Measurements from ENCODE around the gene A1CF.
"Not testable (repeated sequence)": the region's sequence is repeated elsewhere in the genome, so short reads cannot be mapped to it uniquely, and the experiment has no call there.

Gene A1CF

GRCh38 chr10:50894312-50894711 is 8.9 kb upstream of the A1CF start:
- no peak for TF ChIP-seq POLR2A (IDR thresholded peaks at IDR 0.05; ENCODE audit: low read depth, low read length)
- FAIRE-seq, result no peak
- no peak for DNase-seq (ENCODE audit: insufficient read length, low spot score)

GRCh38 chr10:50892467-50892866 is 7.0 kb upstream of the A1CF start:
- no peak for FAIRE-seq
- TF ChIP-seq POLR2A (IDR thresholded peaks at IDR 0.05; ENCODE audit: low read depth, low read length), result no peak

GRCh38 chr10:50884302-50884701 is 1.1 kb downstream of the A1CF start:
- TF ChIP-seq POLR2A (IDR thresholded peaks at IDR 0.05; ENCODE audit: low read depth, low read length), result no peak
- no peak for FAIRE-seq
- DNase-seq (ENCODE audit: insufficient read length, low spot score), result no peak

More at GRCh38 chr10:50892467-50892866, 7.0 kb upstream of the A1CF start:
- no peak for DNase-seq (ENCODE audit: insufficient read length, low spot score)

DNA sequence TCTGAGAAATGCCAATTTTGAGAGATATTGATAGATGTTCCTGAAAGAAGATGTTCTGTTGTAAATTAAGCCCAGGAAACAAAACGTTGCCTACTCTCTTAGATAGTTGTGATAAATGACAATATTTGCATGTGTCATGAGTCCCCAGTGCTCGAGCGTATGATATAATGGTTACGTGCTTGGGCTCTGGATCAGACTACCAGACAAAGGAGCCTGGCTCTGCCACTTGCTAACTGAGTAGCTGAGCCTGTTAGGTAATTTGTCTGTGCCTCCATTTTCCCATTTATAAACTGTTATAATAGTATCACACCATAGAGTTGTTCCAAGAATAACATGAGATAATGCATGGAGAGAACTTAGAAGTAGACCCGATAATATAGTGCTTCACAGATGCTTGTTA is 1.8 kb downstream of the A1CF start:
- FAIRE-seq, result no peak
- no peak for DNase-seq (ENCODE audit: insufficient read length, low spot score)
- TF ChIP-seq POLR2A (IDR thresholded peaks at IDR 0.05; ENCODE audit: low read depth, low read length), result no peak

DNA sequence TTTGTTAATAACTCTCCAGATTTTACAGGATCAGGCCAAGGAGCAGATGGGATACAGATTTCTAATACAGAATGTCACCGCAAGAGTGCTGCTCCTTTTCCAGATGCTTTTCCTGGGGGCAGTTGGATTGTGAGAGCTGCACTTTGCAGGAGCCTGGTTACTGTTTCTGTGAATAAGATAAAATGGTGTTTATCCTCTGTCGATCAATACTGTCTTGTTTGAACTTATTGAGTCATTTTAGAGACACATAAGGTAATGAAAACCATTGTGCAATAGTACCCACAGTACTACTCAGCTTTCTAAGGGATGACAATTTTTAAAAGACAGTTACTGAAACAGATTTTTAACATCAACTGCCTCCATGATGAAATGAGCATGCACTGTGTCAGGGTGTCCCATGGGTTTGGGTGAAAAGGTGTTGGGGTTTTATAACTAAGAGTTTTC is 2.9 kb downstream of the A1CF start:
- DNase-seq (ENCODE audit: insufficient read length, low spot score) (no peak), FAIRE-seq (no peak)
- TF ChIP-seq POLR2A (IDR thresholded peaks at IDR 0.05; ENCODE audit: low read depth, low read length), result no peak

- not testable (repeated sequence) for FAIRE-seq; DNase-seq (ENCODE audit: insufficient read length, low spot score)
These were observed 4.4 kb downstream of the A1CF start for GRCh38 chr10:50881046-50881445.

DNA sequence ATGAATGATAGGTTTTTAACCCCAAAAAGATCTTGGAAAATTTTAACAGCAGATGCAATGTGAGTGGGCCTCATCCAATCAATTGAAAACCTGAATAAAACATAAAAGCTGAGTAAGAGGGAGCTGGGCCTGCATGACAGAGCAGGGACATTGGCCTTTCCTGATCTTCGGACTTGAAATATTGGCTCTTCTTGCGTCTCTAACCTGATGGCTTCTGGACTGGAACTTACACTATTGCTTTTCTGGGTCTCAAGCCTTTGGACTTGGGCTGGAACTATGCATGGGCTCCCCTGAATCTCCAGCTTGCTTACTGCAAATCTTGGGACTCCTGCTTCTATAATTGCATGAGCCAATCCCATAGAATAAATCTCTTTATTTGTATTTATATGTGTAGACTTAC is 9.0 kb downstream of the A1CF start:
- no peak for TF ChIP-seq POLR2A (IDR thresholded peaks at IDR 0.05; ENCODE audit: low read depth, low read length)
- FAIRE-seq (no peak), DNase-seq (ENCODE audit: insufficient read length, low spot score) (no peak)

DNA sequence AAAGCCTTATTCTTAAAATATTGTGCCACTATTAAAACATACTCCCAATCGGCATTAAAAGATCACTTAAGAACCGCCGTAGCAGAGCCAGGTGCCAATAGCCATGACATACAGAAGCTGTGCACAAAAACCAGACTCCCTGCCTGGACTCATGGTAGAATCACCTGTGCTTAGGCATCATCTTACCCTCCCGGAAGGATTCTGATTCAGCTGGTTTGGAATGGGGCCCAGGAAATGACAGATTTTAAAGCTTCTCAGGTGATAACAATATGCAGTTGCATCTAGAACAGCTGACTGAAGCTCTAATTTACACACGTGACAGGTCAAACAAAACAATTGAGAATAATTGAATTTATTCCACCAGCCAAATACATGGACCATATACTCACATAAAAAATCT is 10.7 kb downstream of the A1CF start:
- no peak for TF ChIP-seq POLR2A (IDR thresholded peaks at IDR 0.05; ENCODE audit: low read depth, low read length)
- DNase-seq (ENCODE audit: insufficient read length, low spot score) (no peak), FAIRE-seq (no peak)

- no peak for TF ChIP-seq POLR2A (IDR thresholded peaks at IDR 0.05; ENCODE audit: low read depth, low read length)
- DNase-seq (ENCODE audit: insufficient read length, low spot score) (no peak), FAIRE-seq (no peak)
These were observed 19.1 kb downstream of the A1CF start for GRCh38 chr10:50866317-50866716.

GRCh38 chr10:50862719-50863118 is 22.7 kb downstream of the A1CF start:
- no peak for FAIRE-seq
- no peak for DNase-seq (ENCODE audit: insufficient read length, low spot score)
- no peak for TF ChIP-seq POLR2A (IDR thresholded peaks at IDR 0.05; ENCODE audit: low read depth, low read length)

DNA sequence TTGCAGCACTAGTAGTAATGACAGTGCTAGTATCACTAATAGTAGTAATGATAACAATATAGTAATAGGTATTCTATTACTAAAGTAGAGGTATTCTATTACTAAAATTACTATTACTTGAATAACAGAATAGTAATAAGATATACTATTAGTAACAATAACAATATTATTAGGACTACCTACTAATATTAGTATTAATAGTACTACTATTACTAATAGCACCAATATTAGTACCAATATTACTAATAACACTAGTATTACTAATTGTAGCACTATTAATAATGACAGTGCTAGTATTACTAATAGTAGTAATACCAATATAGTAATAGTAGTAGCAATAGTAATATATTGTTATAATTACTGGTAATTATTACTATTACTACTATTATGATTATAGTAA is 24.1 kb downstream of the A1CF start:
- FAIRE-seq (no peak), DNase-seq (ENCODE audit: insufficient read length, low spot score) (no peak)
- TF ChIP-seq POLR2A (IDR thresholded peaks at IDR 0.05; ENCODE audit: low read depth, low read length), result no peak

GRCh38 chr10:50857579-50857978 is 27.8 kb downstream of the A1CF start:
- FAIRE-seq (no peak), DNase-seq (ENCODE audit: insufficient read length, low spot score) (no peak)
- TF ChIP-seq POLR2A (IDR thresholded peaks at IDR 0.05; ENCODE audit: low read depth, low read length), result no peak

- TF ChIP-seq POLR2A (IDR thresholded peaks at IDR 0.05; ENCODE audit: low read depth, low read length), result no peak
- DNase-seq (ENCODE audit: insufficient read length, low spot score), result no peak
- no peak for FAIRE-seq
These were observed 30.0 kb downstream of the A1CF start for GRCh38 chr10:50855461-50855860.

DNA sequence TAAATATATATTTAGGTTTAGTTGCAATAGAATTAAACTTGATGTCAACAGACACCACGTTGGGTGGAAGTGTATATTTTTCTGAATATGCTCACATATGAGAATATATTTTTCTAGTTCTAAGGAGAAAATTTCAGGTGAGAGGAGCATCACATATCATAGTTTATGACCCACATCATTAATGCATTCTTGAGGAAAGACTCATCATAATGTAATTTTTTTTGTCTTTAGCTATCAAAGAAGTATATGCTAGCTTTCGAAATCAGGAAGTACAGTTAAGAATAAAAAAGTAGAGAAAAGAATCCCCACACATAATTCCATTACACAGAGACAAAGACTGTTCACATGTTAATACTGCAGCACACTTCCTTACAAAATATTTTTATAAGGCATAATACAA is 30.4 kb downstream of the A1CF start:
- FAIRE-seq, result no peak
- DNase-seq (ENCODE audit: insufficient read length, low spot score), result no peak
- no peak for TF ChIP-seq POLR2A (IDR thresholded peaks at IDR 0.05; ENCODE audit: low read depth, low read length)

DNA sequence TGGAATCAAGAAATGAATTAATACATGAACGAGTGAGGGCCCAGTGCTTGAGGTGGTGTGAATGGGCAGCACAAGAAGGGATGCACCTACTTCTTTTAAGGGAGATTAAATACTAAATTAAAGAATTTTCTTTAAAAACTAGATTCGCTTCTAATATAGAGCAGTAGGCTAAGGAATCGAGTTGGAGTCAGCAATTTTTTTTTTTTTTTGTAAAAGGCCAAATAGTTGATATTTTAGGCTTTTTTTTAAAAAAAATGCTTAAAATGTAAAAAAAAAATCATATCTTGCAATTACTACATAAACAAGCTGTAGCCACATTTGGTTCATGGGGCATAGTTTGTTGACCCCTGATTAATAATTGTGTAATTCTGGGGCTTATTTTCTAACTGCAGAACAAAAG is 31.9 kb downstream of the A1CF start:
- no peak for TF ChIP-seq POLR2A (IDR thresholded peaks at IDR 0.05; ENCODE audit: low read depth, low read length)
- DNase-seq (ENCODE audit: insufficient read length, low spot score) (no peak), FAIRE-seq (no peak)

Measured in H54 (cell line).